Measurements from ENCODE around the gene MRPL54.
"Not testable (repeated sequence)": the region's sequence is repeated elsewhere in the genome, so short reads cannot be mapped to it uniquely, and the experiment has no call there.

The MRPL54 gene

DNA sequence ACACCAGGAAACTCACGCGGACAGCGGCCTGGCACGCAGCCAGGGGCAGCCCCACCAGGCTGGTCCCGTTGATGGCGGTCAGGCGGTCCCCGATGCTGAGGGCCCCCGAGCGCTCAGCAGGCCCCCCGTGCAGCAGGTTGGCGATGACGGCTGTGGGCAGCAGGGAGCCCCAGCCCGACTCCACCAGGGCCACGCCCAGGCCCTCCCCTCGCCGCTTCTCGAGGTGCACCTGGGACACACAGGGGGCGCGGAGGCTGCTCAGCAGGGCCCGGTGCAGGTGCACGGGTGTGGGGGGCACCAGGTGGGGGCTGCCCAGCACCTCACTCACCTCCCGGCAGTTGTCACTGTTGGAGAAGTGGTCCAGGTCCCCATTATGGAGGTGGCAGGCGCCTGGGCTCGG is 10.0 kb upstream of the MRPL54 start:
- no peak for DNase-seq
- Histone ChIP-seq H3K36me3 (replicated peaks) (peaks cover 23% of the 10 kb centered on the region), H3K27ac (no peak overlapping the region), H3K27me3 (replicated peaks) (no peaks in the 10 kb centered on the region), H3K4me3 (ENCODE audit: low read depth, low read length) (no peak overlapping the region)
- in situ Hi-C loops (cut with HindIII; ENCODE audit: low pct_ligation_motif_present, low sequenced_read_pairs), result no loop called here
- TF ChIP-seq, protein P1, sequence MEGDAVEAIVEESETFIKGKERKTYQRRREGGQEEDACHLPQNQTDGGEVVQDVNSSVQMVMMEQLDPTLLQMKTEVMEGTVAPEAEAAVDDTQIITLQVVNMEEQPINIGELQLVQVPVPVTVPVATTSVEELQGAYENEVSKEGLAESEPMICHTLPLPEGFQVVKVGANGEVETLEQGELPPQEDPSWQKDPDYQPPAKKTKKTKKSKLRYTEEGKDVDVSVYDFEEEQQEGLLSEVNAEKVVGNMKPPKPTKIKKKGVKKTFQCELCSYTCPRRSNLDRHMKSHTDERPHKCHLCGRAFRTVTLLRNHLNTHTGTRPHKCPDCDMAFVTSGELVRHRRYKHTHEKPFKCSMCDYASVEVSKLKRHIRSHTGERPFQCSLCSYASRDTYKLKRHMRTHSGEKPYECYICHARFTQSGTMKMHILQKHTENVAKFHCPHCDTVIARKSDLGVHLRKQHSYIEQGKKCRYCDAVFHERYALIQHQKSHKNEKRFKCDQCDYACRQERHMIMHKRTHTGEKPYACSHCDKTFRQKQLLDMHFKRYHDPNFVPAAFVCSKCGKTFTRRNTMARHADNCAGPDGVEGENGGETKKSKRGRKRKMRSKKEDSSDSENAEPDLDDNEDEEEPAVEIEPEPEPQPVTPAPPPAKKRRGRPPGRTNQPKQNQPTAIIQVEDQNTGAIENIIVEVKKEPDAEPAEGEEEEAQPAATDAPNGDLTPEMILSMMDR (IDR thresholded peaks at IDR 0.05; ENCODE audit: low read depth, low read length, missing control alignments), result no peak

DNA sequence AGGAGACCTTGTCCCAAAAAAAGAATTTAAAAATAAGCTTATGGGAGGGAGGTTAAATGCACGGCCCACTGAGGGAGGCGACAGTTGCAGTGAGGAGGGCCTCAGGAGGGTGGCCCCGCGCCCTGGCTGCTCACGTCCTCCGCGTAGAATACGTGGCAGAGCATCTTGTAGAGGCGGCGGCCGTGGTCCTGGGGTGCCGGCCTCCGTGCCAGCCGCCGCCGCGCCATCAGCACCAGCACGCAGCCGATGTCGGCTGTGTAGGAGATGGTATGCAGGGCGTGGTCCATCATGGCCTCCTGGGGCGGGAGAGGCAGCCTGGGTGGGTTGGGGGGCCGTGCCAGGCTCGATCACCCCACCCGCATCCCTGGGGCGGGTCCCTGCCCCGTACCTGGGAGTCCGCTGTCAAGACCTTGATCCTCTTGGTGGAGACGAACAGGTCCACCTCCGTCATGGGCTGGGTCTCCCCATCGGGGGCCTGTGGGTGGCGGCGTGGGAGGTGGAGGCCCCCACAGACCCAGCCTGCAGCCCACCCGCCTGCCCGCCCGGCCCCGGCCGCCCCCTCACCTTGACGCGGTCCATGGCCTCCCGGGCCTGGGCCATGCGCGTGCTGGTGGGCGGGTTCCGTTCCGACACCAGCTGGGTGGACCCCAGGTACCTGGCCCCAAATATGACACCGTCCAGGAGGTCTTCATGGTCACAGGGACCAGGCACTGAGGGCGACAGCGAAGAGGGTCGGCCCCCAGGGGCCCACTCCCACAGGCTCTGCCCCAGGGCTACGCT is 8.7 kb upstream of the MRPL54 start:
- in situ Hi-C loops (cut with HindIII; ENCODE audit: low pct_ligation_motif_present, low sequenced_read_pairs), result no loop called here
- H3K27ac ChIP-seq, result no peak overlapping the region
- H3K27me3 ChIP-seq (replicated peaks), result no peaks in the 10 kb centered on the region
- peaks cover 32% of the 10 kb centered on the region for H3K36me3 ChIP-seq (replicated peaks)
- no peak overlapping the region for H3K4me3 ChIP-seq (ENCODE audit: low read depth, low read length)
- TF ChIP-seq, protein P1 (IDR thresholded peaks at IDR 0.05; ENCODE audit: low read depth, low read length, missing control alignments), result no peak
- DNase-seq, result no peak

DNA sequence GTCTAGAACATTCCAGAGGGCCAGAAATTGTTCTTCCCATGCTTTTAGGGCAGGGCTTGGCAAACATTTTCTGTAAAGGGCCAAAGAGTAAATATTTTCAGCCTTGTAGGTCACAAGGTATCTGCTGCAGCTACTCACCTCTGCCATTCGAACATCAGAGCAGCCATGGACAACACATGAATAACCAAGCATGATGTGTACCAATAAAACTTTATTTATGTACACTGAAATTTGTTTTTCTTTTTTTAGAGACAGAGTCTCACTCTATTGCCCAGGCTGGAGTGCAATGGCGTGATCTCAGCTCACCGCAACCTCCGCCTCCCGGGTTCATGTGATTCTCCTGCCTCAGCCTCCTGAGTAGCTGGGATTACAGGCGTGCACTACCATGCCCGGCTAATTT is 4.8 kb upstream of the MRPL54 start:
- H3K4me3 ChIP-seq (ENCODE audit: low read depth, low read length); H3K27me3 ChIP-seq (replicated peaks); DNase-seq; in situ Hi-C loops (cut with HindIII; ENCODE audit: low pct_ligation_motif_present, low sequenced_read_pairs); H3K27ac ChIP-seq: not testable (repeated sequence)
- H3K36me3 ChIP-seq (replicated peaks), result peaks cover 13% of the 10 kb centered on the region

DNA sequence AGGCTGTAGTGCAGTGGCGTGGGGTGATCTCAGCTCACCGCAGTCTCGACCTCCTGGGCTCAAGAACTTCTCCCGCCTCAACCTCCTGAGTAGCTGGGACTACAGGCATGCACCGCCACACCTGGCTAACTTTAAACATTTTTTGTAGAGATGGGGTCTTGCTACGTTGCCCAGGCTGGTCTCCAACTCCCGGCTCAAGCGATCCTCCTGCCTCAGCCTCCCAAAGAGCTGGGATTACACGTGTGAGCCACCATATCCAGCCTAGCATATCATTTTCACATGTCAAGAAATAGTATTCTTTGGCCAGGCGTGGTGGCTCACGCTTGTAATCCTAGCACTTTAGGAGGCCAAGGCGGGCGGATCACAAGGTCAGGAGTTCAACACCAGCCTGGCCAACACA is 4.2 kb upstream of the MRPL54 start:
- in situ Hi-C loops (cut with HindIII; ENCODE audit: low pct_ligation_motif_present, low sequenced_read_pairs); H3K27ac ChIP-seq; DNase-seq; H3K27me3 ChIP-seq (replicated peaks); H3K4me3 ChIP-seq (ENCODE audit: low read depth, low read length): not testable (repeated sequence)
- H3K36me3 ChIP-seq (replicated peaks), result peaks cover 13% of the 10 kb centered on the region

DNA sequence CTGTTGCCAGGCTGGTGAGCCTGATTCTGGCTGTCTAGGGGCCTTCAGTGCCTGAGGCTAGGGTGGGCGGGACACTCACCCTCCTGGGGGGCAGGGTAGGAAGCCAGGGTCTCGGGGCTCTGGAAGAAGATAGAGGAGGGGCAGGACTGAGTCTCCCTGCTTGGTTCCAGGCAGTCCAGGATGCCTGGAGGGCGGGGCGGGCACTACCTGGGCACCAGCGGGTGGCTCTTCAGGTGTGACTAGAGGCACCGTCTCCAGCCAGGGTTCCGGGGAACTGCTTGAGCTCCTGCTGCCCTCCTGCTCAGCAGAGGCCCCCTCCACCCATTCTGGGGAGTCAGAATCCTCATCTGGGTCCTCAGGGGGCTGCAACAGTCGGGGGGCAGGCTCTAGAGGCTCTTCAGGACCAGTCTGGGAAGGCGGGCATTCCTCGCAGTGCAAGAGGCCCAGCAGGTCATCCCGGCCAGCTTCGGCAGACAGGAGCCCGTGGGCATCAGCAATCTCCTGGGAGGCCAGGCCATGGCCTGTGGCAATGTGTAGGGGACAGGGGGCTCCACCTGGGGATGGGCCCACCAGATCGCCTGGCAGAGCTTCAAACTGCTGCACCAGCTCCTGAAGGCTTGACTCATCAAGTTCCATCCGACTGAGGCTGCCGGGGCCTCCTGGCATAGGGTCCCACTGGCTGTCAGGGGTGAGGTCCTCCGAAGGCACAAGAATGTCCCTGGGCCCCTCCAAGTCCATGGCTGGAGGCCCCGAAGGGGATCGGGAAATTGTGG is 2.8 kb upstream of the MRPL54 start:
- no peak for DNase-seq
- H3K27ac ChIP-seq, result no peak overlapping the region

DNA sequence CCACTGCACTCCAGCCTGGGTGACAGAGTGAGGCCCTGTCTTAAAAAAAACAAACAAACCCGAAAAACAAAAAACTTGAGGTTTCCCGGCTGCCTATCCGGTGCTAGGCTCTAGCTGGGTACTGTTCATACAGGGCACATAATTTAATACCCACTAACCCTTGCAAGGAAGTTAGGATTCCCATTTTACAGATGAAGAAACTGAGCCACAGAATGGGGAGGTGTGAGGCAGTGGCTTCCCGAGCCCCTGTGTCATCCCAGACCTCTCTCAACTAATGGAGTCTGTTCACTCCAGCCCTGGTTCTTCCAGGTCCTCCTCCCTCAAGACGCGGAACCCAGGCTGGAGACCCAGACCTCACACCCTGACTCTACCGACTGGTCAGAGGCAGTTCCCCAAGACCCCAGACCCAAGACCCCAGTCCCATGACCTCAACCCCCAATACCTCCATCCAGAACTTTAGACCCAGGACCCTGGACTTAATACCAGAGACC is 1.6 kb upstream of the MRPL54 start:
- H3K27ac ChIP-seq, result peak overlapping the region; percentile 82
- H3K36me3 ChIP-seq (replicated peaks), result peaks cover 13% of the 10 kb centered on the region
- TF ChIP-seq, protein P1 (IDR thresholded peaks at IDR 0.05; ENCODE audit: low read depth, low read length, missing control alignments), result no peak
- peak overlapping the region; percentile 96 for H3K4me3 ChIP-seq (ENCODE audit: low read depth, low read length)
- in situ Hi-C loops (cut with HindIII; ENCODE audit: low pct_ligation_motif_present, low sequenced_read_pairs), result no loop called here
- peak; percentile 2 for DNase-seq
- no peaks in the 10 kb centered on the region for H3K27me3 ChIP-seq (replicated peaks)

More for the DNA sequence above, 2.8 kb upstream of the MRPL54 start:
- TF ChIP-seq, protein P1 (IDR thresholded peaks at IDR 0.05; ENCODE audit: low read depth, low read length, missing control alignments), result no peak
- Histone ChIP-seq H3K27me3 (replicated peaks) (no peaks in the 10 kb centered on the region), H3K36me3 (replicated peaks) (peaks cover 13% of the 10 kb centered on the region), H3K4me3 (ENCODE audit: low read depth, low read length) (no peak overlapping the region)
- in situ Hi-C loops (cut with HindIII; ENCODE audit: low pct_ligation_motif_present, low sequenced_read_pairs), result no loop called here

Data from brain microvascular endothelial cell (primary cell).